SK-N-MC (cell line): Measurements from ENCODE around the gene PACS1.

Experiments
- EZH2 ChIP-seq: fragments of 200-600 bp; sonication (generic); IDR thresholded peaks from one replicate; pipeline ENCODE4 v1.6.1; 2017; ENCODE audit warnings: antibody characterized with exemption
- POLR2AphosphoS5 ChIP-seq: IDR thresholded peaks from 2 replicates; pipeline ENCODE4 v1.6.1; 2012; ENCODE audit warnings: mild to moderate bottlenecking, low read depth, low read length, borderline replicate concordance

DNA sequence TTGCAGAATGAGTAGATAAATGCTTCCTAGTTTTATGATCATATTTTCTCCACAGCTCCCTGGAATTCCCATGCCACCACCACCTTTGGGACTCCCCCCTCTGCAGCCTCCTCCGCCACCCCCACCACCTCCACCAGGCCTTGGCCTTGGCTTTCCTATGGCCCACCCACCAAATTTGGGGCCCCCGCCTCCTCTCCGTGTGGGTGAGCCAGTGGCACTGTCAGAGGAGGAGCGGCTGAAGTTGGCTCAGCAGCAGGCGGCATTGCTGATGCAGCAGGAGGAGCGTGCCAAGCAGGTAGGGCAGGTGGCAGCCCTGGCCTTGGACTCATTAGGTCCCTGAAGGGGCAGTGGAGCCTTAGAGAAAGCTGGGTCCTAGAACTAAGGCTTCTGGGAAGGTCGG, 15.1 kb upstream of the PACS1 start:
- TF ChIP-seq POLR2AphosphoS5 (no peak), EZH2 (no peak)
